Middle frontal gyrus (tissue), 1 donor: ENCODE data around the gene ABCA1.

Source experiments
- DNase-seq: peaks from one replicate; pipeline ENCODE4 v3.0.0-alpha.2; 2015; ENCODE audit warnings: low spot score; ENCODE audit errors: extremely low spot score

ABCA1 gene

DNA sequence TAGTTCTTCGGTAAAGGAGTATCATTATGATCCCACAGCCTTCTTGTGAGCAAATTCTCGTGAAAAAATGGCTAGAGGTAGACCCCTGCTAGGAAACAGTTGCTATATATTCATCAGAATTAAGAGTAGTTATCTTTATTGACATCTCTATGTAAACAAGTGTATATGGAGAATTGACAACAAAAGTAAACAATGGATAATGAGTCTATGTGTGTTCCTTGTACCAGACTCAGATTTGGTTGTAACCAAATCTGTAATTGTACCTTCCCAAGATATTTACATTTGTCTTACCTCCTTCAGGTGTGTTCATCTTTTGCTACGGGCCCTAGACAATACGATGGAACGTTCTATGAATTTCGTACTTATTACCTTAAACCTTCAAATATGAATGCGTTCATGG is 161.9 kb downstream of the ABCA1 start:
- no peak for DNase-seq

DNA sequence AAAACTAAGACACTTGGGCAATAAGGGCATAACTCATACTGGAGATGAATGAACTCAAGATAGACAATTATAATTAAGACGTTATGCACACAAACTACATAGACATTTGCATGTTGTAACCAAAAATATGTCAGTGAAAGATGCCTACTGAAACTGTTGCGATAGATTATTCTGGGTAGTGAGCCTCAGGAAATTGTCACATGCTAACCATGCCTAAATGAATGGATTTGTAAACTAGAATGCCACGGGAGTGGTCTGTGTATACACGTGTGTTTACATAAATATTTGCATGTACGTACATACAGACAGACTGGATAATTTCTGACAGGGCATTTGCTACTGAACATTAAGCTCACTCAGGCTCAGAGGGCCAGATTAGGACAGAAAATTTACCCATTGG is 162.8 kb downstream of the ABCA1 start:
- no peak for DNase-seq

DNA sequence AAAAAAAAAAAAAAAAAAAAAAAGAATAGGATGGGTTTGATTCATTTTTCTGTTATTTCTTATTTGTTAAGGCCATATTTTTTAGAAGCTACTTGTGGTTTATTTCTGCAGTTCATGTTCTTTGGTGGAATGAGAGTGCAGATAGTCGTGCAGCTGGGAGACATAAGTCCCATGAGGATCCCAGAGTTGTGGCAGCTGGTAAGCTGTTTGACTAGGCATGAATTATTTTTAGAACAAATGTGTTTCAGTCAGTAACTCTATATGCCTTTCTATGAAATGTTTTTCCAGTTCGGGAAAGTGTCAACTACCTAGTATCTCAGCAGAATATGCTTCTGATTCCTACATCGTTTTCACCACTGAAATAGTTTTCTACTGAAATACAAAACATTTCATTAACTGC is 169.0 kb downstream of the ABCA1 start:
- no peak for DNase-seq

DNA sequence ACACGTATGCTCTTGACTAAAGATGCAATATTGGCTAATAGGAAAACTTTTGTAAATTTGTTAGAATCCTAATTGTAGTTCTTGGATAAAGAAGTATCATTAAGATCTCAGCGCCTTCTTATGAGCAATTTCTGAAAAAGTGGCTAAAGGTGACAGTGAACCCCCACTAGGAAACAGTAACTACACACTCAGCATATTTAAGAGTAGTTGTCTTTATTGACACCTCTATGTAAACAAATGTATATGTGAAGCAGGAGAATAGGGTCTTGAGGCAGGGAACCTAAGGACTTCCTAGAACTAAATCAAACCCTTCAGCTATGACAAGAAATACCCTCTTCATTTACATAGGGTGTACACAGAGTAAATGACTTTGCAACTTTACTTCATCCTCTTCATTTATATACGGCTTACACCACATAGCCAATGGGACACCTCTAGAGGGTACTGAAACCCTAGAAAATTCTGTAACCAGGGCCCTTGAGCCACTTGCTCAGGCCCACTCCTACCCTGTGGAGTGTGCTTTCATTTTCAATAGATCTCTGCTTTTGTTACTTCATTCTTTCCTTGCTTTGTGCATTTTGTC is 177.7 kb downstream of the ABCA1 start:
- no peak for DNase-seq

DNA sequence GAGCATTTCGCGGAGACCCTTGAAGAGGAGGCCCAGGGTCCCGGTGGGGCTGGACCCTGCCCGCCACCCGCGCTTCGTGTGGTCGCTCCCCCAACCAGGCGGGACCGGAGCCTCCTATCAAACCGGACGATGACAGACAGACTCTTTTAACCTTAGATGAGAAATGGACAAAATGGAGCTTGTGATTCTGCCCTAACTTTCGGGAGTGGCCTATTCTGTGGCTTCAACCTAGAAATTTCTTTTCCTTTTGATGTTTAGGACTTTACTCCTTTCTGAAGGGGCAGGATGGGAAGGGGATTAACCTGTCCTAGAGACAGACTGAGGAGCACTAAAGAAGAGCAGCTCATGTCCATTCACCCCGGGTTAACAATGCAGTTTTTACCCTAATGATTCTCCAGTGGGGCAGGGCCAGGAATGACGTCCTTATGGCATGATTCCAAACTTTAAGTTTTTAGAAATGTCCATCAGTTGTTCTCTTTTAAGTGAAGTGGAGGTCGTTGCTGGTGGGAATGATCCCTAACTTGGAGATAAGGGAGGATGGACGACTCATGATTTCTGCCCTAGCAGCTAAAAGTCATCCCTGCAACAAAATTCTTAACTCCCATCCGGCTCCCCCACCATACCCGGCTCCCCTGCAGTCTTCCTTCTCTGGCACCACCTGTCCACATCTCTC is 179.5 kb downstream of the ABCA1 start:
- DNase-seq = no peak

DNA sequence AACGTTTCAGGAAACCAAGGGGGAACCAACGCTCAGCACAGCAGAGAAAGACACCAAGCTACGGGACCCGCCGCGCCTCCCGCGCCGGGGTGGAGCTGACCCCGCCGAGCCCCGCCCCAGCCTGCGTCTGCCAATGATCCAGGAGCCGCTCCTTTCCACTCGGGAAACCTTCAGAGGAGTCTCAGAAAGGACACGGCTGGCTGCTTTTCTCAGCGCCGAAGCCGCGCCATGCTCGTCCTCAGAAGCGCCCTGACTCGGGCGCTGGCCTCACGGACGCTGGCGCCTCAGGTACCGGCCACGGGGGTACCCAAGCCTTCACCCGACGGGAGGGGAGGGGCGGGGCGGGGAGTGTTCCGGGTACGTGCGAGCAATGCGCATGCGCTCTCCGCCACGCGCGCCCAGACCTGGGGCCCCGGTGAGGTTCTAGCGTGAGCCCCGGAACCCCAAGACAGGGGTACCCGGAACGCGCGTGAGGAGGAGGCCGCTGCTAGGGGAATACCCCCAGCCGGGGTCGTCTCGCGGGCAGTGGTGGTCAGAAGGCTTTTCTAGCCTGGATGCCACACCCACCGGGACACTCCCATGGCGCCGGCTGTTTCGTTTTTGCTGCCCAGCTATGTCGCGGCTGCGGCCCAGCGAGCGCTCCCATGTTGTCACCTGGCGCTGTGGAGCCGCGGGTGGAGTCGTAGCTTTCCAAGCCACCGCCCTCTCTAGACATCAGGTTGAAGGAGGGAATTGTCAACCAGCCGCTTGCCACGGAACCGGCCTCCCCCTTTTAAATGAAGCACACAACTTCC is 180.2 kb downstream of the ABCA1 start, which contains the start of gene NIPSNAP3A:
TSS of gene NIPSNAP3A (plus strand) at position 119 of the 794 bp plus-strand sequence. CDS start at position 229, 110 bp downstream.
- DNase-seq = peak; percentile 61

DNA sequence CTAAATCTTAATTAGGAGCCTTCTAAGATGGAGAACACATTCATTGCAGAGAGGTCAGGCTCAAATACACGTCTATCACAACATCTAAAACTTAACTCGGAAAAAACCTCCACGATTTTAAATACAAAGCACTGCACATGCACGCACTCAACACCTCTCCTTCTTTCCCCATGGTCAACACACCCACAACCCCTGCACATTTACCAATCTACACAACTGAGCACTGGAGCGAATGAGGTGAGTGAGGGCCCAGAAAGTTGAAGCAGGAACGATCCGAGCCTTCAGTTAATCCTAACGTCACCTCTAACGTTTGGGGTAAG is 180.8 kb downstream of the ABCA1 start:
- DNase-seq = no peak

DNA sequence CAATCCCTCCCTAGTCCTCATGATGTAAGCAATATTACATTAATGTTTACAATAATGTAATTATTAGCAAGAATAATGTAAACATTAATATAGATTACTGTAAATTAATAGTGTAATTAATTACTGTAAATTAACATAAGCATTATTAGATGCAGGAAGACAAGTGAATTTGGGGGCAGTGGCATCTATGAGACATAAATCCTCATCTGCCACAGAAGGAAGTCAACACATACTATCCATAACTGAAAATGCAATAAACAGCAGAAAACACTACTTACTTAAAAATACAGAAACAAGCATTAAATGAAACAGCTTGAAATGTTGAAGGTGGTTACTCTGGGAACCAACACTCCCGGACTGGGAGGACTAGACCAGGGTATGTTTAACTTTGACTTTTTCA is 181.2 kb downstream of the ABCA1 start:
- DNase-seq = no peak

DNA sequence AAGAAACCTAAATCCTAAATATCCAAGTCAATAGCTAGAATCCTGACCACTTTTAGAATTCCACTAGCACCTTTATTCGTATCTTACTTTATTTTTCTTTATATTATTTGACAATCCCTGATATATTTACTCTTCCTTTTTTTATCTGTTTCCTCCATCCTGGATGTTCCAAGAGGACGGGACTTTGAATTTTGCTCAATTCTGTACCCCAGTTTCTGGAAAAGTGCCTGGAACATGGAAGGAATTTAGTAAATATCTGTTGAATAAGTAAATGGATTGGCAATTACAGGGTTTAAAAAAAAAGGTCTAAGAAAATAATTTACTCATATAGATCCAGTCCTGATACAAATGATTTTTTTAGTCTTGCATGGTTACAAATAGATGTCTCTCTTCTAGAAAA is 181.7 kb downstream of the ABCA1 start:
- DNase-seq = no peak

DNA sequence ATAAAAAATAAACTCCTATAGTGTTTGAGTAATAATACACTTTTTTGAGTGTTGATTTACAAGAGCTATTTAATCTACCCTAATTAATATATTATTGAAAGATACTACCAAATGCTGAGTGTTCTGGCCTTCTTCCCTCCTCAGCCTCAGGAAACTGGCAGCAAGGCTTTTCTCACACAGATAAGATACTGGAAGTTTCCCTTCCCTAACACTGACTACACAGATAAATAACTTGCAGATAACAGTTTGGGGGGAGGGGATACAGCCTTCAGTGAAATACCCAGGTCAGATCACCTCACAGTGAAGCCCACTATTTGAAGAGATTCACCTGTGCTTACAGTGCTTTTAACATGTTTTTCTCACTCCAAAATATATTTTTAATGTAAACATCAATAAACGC is 182.1 kb downstream of the ABCA1 start:
- DNase-seq = no peak

DNA sequence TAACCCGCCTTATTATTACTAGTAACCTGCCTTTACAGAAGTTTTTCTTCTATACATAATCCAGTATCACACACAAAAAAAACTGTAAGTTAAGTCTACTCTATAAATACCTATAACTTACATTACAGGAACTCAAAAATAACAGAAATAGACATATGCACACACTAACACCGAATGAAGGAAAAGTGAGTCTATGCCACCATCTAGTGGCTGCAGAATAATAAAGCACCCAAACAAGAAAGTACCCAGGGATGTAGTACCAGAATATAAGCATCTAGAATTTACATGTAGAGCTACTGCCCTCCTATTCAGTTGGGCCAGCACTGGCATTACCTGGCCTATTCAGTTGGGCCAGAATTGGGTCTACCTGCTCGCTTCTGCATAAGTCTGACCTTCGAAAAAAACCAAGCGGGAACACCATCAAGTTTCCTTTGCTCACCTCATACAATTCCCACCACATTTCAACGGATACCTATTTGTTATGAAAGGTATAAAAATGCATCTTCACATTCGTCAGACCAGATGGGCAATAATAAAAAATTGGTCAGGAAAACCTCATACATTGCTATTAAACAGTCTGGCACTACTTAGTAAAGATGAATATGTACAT is 184.5 kb downstream of the ABCA1 start:
- no peak for DNase-seq

DNA sequence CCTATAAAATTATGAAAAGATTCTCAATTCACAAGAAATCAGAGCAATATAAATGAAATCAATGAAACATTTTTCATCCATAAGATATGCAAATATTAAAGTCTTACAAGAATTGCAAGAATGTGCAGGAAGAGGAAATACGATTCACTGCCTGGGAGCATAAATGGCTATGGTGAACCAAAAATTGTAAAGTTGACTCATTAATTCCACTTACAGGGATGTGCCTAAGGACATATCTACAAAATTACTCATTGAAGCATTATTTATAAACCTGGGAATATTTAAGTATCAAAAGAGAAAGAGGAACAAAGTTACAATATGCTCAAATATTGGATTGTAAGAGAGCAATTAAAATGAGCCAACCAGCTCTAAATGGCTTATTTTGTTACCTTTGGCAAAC is 187.3 kb downstream of the ABCA1 start:
- no peak for DNase-seq

DNA sequence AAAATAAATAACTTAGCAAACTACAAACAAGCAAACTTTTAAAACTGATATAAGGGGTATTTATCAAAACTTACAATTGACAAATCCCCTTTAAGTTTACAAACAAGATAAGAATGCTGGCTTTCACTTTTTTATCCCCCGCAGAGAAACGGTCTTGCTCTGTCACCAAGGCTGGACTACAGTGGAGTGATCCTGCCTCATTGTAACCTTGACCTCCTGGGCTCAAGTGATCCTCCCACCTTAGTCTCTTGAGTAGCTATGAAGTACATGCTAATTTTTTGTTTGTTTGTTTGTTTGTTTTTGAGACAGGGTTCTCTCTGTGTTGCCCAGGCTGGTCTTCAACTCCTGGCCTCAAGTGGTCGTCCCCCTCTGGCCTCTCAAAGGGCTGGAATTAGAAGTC is 189.5 kb downstream of the ABCA1 start:
- no peak for DNase-seq
